HG02943 (cell line): ENCODE results near the gene TCP11.

Source experiments
- ATAC-seq: cut with Tn5 transposase; IDR thresholded peaks from one replicate; pipeline ENCODE4 v1.9.1; 2021; ENCODE audit warnings: mild to moderate bottlenecking, low read depth, moderate library complexity; ENCODE audit not compliant: unreplicated experiment

Gene TCP11

DNA sequence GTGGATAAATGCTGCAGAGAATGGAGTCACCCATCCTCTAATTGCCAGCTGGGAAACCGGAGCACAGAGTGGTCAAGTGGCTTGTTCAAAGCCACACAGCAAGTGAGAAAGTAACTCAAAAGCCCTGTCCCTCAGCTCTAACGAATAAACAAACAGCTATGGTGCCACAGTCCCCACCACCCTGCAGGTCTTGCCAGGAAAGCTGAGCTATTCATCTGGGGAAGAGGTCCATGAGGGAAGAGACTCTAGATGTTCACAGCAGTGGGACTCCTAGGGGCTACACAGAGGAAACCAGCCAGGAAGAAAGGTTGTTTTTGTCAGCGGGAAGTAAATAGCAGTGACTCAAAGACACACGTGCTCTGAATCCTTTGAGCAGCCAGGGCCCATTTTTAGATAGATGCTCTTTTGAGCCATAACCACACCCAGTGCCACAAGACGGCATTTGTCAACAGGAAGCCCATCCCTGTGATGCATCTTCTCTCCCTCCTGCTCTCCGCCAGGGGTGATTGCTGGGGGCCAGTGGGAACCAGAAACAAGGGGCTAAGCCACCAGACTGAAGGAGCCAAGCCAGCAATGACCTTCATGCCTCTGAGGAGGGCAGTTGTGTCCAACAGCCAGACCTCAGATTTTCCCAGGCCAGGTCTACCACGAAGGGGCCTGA lies 32.4 kb upstream of the TCP11 start:
- ATAC-seq = no peak

DNA sequence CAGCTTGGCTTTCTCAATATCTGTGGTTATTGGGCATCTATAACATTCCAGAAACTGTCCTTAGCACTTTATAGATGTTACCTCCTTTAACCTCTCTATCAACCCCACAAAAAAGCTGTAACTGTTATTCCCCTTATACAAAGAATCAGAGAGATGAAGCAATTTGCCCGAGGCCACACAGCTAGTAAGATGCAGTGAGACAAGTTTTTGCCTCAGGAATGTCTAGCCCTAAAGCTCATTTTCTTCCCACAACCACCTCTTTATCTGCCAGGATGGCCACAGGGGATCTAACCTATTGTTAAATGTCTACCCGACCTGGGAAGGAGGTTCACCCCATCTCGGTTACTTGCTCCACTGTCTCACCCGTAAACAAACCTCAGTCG lies 31.9 kb upstream of the TCP11 start:
- no peak for ATAC-seq

DNA sequence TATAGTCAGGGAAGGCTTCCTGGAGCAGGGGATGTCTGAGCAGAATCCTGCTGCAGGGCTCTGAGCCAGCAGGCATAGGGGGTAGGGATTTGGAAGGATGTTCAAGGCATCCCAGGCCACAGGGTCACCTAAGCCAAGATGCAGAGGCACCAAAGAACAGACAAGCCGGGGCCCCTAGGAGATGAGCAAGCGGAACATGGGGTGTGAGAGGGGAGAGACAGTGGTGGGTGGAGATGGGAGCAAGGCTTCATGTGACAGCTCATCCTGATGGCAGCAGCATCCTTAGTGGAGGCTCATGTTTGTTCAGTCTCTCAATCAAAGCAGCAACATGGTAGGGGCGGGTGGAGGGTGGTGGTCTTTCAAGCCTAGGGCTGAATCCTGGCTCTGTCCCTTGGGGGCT lies 29.8 kb upstream of the TCP11 start:
- no peak for ATAC-seq

DNA sequence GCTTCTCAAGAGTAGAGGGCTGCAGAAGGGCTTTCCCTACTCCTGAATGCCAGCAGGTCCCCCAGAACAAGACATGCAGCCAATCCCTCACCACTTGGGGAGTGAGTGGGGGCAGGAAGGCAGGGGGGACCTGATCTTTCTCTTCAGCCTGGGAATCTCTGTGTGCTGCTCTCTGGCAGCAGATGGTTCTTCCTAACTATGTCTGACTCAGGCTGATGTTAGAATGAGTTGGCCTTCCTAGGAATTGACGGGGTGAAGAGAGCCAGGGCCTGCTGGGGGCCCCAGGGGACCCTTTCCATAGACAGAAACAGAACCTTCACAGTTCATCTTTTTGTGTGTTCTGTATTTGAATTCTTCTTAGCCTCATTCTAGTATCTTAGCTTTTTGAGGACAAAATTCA lies 29.0 kb upstream of the TCP11 start:
- no peak for ATAC-seq

DNA sequence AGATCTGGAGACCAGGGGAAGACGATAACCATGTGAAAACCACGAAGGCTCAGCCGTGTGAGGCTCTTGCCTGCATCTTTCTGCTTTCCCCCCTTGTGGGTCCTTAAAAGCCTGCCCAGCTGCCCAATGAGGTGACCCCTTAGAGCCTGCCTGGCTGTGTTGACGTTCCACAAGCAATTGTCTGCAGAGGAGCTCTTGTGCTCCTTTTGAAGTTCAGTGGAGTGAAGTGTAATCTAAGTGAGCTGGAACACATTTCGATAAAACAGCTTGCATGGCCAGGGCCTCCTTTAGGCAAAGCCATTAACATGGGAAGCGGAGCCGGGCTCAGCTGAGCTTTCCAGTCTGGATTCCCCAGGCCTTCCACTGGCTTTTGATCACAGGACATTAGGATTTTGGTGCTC lies 27.3 kb upstream of the TCP11 start:
- no peak for ATAC-seq

DNA sequence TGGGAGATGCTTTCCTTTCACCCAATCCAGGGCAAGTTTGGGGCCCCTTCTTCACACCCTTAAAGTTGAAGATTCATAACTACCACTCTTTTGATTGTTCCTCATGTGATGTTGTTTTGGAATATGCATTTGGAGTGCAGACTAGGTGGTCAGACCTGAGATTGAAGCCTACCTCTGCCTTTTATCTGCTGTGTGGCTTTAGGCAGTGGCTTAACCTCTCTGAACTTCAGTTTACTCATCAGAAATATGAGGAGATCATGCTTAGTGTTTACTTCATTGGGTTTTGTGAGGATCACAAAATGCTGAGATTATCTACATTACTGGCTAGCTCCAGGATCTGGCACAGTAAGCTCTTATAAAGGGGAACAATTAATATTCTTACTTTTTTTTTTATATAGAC lies 26.4 kb upstream of the TCP11 start:
- ATAC-seq = no peak

DNA sequence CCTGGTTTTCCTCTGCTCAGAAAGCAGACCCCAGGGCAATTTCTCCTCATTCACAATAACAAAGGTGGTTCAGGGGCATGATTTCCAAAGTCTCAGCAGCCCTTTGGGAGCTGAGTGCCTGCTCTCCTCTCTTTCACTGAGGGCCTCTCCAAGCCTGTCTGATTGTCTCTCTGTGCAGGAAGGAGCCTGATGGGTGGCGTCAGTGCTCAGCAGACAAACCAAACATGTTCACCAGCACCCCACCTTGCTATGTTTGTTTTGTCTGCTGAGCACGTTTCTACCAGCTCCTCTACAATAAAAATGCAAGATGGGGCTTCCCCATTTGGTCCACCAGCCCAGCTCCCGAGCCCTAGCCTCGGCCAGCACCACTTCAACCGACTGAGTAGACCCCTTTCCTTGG lies 25.4 kb upstream of the TCP11 start:
- no peak for ATAC-seq

DNA sequence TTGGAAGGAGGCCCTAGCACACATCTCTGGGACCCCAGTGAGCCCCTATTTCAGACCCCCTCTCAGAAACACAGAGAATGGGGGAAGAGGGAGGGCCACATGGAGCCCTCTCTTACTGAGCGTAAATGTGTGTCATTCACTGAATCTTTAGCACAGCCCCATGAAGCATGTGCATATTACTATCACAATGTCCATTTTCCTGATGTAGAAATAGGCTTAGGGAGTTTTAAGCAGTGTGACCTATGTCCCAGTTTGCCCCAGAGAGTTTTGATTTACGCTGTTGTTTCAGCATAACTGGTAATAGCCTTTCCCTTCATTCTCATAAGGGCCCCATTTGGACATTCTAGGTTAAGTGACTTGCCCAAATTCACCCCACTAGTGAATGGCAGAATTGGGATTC lies 25.0 kb upstream of the TCP11 start:
- no peak for ATAC-seq

DNA sequence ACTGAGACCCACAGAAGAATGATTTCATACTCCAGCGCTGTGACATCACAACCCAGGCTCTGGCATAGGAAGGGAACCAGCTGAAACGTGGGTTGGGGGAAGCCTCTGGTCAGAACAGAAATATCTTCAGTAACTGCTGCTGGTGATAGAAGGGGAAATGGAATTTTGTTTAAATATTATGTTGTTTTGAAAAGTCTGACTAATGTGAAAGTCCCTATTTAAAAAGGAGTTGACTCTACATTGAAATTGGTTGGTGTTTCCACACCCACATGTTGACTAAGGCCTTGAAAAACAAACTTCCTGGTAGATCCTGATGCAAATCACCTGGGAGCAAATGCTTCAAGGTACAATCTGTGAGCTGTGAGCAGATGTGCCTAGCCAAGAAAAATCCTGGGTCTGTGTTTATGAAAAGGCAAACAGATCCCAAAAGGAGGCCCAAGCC lies 24.5 kb upstream of the TCP11 start:
- ATAC-seq = no peak

DNA sequence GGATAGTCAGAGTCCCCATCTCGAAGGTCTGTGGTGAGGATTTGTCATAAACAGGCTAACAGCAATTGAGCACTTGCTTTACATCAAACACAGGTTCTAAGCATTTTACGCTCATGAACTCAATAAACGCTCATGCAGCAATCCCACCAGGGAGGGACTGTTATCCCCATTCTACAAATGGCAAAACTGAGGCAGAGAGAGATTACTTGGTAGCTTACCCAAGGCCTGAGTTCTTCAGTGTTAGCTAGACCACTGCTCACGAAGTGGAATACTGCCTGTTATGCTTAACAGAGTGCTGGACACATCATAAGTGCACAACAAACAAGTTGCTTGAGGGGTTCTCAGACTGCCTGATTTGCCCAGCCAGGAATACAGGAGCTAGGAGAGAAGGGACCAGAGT lies 23.7 kb upstream of the TCP11 start:
- ATAC-seq = no peak

DNA sequence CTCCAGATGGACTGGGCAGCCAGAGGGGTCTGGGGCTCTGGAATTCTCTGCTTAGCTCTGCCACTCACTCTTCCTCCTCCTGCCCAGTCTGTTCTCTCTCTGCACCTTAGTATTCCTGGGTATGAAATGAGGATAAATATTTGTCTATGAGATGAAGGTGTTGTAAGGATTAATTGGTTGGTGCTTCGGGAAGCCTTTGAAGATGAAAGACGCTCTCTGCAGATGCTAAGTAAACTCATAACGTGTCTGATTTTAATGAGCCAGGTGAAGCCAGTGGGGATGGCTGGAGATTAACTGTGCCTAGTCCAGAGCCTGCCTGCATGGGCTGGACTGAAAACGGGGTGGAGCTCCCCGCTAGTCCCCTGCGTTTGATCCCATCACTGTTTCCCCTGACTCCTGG lies 23.1 kb upstream of the TCP11 start:
- no peak for ATAC-seq

DNA sequence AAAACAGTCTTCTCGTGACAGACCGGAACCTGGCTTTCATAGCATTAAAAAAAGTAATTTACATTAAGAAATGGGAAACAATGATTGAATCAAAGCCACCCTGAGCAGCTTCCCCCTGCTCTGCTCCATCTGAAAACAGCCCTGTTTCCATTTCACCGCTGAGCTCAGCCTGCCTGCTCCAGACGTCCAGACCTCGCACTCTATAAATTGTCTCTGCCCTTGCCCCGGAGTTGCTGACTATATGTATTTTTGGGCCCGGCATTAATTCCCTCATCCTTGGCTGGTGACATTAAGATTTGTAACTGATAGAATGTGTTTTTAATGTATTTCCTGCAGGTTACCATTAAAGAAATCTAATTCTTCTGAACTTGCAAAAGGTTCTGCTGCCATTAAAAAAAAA lies 22.7 kb upstream of the TCP11 start:
- ATAC-seq = no peak

DNA sequence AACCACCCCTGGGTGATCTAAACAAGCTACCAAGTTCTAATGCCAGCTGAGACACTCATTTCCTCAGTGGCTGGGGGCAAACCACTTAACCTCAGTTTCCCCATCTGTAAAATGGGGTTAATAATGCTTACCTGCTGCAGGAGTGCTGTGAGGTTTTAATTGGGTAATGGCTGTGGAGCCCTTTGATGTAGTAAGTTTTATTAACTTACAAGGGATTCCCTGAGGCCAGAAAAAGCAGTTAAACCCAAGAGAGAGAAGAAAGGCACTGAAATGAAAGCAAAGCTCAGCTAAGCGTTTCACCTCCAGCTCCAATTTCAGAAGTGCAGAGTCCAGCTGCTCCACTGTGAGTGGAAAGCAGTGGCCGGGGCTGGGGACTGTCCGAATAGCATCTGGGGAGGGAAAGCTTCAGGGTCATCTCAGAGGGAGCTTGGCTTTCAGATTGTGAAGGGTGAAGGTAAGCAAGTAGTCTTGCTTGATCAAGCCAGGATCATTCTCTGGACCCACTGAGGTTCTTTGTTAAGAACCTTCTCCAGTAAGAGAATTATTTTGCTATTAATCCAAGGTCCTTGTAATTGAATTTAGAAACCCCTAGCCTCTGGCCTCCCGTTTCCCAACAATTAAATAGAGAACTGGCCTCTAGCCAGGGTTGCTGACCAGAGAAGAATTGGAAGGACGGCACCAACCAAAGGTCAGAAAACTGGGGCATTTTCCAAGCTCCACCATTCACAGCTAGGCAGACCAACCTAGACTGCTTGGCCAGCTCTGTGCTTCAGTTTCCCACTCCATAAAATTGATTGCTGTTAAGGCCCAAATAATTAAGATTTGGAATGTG lies 20.9 kb upstream of the TCP11 start:
- no peak for ATAC-seq

DNA sequence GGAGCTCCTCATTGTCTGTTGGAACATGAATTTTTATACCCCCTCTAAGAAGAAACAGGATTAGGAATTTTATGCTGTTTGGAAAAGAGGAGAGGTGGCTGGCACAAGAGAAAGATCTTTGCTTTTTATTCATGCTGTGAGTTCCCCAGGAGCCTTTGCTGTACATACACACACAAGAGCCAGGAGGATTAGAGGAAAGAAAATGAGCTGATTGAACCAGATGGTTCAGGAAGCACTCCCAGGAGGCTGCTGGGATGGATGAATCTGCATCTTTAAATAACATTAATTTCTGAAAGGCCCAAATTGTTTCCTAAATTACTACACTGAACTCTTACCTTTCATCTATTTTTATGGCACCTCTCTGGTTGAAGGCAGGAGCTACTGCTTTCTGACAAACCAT lies 20.1 kb upstream of the TCP11 start:
- no peak for ATAC-seq

DNA sequence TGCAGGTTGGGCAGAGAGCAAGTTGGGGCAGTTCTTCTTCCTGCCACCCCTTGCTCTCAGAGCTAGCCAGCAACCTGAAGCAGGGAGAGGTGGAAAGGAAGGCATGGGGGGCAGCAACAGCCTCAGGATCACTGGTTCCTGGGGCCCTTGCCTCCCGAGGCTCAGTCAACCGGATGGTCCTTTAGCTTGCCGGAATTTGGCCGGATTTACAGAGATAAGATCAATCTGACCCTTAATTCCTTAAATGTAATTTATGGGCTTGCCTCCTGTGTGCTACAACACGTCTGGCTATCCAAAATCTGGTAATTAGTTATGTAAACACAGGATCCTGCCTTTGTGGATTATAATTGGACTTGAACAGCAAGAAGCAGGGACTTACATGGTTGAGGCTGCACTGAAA lies 19.5 kb upstream of the TCP11 start:
- no peak for ATAC-seq

DNA sequence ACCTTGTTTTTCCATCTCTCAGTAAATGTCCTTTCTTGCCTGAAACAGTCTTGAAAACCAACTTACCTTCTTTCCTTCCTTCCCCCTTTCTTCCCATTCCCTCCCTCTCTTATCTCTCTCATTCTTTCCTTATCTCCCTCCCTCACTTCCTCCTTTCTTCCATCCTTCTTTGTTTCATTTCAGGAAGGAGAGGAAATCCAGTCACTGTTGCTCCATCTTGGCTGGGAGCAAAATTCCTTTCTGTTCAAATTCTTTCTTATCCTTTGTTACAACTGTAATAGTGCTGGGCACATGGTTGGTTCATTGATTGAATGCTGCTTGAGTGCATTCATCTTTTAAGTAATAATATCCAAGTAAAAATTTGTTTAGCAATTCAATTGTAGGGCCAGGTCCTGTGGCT lies 17.4 kb upstream of the TCP11 start:
- no peak for ATAC-seq

DNA sequence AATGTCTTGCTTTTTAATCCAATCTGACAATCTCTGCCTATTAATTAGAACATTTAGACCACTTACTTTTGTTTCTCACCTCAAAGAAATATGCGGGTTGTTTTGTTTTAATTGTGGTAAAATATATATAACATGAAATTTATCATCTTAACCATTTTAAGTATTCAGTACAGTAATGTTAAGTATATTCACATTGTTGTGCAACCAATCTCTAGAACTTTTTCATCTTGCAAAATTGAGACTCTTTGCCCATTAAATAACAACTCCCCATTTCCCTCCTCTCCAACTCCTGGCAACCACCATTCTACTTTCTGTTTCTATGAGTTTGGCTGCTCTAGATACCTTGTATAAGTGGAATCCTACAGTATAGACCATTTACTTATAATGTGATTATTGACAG lies 13.8 kb upstream of the TCP11 start:
- no peak for ATAC-seq

DNA sequence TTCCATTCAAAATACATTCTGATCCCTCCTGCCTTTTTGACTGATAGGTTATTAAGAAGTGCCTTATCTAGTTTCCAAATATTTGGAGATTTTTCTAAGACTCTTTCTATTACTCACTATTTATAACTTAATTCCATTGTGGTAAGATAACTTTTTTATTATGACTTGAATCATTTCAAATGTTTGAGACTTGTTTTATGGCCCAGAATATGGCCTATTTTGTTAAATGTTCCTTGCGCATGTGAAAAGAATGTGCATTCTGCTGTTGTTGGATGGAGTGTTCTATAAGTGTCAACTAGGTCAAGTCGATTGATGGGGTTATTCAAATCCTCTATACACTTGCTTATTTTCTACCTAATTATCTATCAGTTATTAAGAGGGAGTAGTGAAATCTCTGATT lies 13.1 kb upstream of the TCP11 start:
- no peak for ATAC-seq

DNA sequence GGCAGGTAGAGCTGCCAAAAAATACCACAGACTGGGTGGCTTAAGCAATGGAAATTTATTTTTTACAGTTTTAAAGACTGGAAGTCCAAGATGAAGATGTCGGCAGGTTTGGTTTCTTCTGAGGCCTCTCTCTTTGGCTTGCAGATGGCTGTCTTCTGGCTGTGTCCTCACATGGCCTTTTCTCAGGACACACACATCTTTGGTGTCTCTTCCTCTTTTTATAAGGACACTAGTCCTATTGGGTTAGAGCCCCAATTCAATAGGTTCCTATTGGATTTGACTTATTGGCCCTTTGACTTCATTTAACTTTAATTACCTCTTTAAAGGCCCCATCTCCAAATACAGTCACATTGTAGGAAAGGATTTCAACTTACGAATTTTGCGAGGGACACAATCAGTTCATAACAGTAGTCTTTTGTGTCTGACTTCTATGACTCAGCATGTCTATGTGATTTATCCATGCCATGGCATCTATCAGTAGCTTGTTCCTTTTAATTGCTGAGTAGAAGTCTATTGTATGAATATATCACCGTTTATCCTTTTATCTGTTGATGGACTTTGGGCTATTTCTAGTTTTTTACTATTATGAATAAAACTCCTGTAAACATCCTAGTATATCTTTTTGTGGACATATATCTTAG lies 11.0 kb upstream of the TCP11 start:
- ATAC-seq = no peak

DNA sequence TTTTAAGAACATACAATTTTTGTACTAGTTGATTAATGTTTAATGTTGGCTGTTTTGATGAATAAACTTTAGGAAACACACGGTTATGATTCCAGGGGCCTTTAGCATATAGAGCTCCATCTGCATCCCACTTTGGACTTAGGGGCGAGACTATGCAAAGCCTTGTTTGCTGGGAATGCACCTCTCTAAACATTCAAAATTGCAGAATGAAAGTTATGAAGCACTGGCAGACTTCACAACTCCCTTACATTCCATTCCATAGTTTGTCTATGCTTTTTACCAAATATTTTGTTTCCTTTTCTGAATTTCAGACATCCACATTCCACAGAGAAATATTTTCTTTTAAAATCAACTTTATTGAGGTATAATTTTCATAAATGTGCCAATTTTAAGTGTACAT lies 10.3 kb upstream of the TCP11 start:
- ATAC-seq = no peak

DNA sequence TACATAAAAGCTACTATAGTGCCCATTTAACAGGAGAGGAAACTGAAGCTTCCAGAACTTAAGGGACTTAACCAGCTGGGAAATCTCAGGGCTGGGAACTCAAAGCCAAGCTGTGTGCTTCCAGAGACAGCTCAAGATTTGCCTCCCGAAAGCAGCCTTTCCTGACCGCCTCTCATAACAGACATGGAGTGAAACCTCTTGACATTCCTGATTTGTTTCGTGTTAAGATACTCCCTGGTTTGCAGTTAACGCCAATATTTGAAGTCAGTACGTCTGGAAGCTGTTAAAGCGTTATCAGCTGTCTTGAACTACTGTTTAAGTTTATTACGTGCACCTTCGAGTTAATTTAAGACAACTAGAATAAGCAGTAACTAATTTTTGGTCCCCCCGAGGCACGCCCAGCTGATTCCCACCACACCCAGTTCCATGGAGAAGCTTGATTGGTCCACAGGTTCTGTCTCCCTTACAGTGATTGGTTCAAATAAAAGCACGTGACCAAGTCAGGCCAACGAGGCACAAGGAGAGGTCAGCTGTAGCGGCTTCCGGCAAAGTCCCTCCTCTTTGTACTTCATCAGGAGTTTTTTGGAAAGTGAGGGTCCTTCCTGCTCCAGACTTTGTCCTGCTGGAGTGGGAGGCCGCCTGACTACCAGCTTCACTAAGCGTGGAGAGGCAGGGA lies 8.9 kb upstream of the TCP11 start:
- ATAC-seq = no peak
